HT-29 (cell line): ENCODE data around the gene FAM217A. TPM values are rescaled to one million over a fixed set of nuclear protein-coding genes. Genes with fewer than 3 reads are reported as not detected.
"Not testable (repeated sequence)": the region's sequence is repeated elsewhere in the genome, so short reads cannot be mapped to it uniquely, and the experiment has no call there.

Experiments used
- DNase-seq: peaks from one replicate; pipeline ENCODE4 v3.0.0-alpha.2; 2015; ENCODE audit warnings: low spot score
- total RNA-seq: library from RNA; depleted of rRNA; stranded (reverse); fragments of >200 nt; shearing (Covaris generic); gene quantifications from 2 replicates; pipeline ENCODE4 v1.2.3, GENCODE V29; 2014; rRNA removed

The FAM217A gene
- total RNA-seq = not detected in 2 replicates

- DNase-seq = no peak
Observed at GRCh38 chr6:4078691-4079471, at the start of gene FAM217A. Gene FAM217A (minus strand): TSS chr6:4079137. CDS start chr6:4077414, 1,723 bp downstream.

DNA sequence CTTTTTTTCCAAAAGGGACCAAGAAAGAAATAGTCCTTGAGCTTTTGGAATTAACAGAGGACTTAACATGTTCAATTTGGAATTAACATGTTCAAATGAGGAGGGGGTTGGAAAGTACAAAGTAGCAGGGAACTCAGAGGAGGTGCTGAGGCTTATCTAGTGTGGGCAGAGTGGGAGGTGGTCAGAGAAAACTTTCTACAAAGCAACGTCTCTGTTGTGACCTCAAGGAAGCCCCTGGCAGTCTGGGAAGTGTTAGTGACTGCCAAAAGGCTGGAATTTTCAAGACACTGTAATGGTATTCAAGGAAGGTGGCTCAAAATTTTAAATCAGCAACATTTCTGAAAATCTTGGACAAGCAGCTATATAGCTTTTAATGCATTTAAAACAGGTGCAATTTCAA, 49.1 kb upstream of the FAM217A start:
- DNase-seq = no peak

- DNase-seq = peak; percentile 43
Observed at GRCh38 chr6:4125933-4126864, 47.3 kb upstream of the FAM217A start.

DNA sequence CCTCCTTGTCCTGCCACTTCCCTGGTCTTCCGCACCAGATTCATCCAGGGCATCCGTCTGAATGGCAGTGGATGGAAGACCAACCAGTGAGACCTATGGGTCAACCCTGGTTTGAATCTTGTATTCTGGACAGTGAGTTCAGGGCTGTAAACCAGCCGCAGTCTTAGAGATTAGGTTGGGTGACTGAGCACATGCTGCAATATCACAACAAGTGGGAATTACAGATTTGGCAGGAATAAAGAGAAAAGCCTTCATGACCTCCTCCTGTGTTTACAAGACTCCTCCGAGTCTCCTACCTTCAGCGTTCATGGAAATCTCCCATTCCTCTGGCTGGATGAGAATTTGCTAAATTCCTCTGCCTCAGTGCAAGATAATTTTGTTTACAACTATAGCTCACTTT, 46.6 kb upstream of the FAM217A start:
- DNase-seq = no peak

DNA sequence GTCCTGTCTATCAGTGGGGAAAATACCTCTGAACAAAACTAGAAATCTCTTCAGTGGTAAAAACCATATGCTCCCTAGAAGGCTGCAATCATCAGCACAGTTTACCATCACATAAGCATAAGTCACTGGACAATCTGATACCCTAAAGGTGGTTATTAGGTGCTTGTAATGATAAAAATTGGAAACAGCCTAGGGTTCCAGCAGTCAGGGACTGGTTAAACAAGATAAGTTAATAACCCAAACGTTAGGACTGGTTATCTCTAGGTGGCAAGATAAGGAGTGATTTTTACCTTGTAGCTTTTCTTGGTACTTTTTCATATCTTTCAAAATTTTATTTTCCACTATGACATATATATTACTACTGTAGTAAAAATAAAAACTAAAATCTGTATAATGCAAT, 45.4 kb upstream of the FAM217A start:
- DNase-seq = no peak

- no peak for DNase-seq
Observed at GRCh38 chr6:4115741-4116140, 36.8 kb upstream of the FAM217A start.

GRCh38 chr6:4114123-4114522, 35.2 kb upstream of the FAM217A start:
- DNase-seq = no peak

DNA sequence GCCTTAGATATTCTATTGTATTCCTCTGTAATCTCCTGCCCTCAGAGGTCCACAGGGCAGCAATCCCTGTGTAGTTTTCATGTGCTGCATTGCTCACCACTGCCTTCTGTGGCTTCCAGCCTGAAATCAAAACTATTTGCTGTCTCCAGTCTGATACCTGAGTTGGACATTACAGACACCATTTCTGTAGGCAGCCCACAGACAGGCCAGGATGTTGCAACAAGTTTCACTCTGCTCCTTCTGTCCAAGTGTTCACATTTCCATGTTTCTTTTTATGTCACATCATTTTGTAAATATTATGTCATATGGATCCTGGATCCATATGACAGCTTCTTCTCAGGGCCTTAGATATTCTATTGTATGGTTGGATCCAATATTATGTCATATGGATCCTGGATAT, 34.7 kb upstream of the FAM217A start:
- no peak for DNase-seq

- no peak for DNase-seq
Observed at GRCh38 chr6:4112366-4112765, 33.4 kb upstream of the FAM217A start.

GRCh38 chr6:4109363-4109815, 30.5 kb upstream of the FAM217A start:
- not testable (repeated sequence) for DNase-seq

DNA sequence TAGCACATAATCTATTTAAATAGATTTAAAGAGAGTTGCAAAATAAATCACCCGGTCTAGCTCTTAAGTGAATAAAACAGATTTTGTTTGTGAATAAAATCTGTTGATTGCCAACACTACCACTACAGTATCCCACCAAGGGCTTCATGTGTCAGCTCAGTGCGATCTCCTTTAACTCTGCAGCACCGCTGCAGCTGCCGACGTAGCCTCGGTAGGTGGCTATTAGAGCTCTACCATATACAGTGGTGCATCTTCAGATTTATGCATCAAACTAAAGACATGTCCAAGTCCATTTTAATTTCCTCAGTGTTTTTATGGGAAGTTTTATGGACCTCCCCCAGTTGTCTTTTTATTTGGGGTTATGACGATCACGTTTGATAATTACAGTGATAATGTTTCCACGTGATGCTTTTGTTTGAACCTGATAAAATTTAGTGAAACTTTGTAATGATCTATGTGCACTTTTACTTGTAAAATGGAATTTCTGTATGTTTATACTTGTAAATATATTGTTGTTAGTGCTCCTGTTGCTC, 29.7 kb upstream of the FAM217A start:
- no peak for DNase-seq

GRCh38 chr6:4107873-4108272, 28.9 kb upstream of the FAM217A start:
- no peak for DNase-seq

GRCh38 chr6:4105980-4106536, 27.1 kb upstream of the FAM217A start:
- DNase-seq = no peak

DNA sequence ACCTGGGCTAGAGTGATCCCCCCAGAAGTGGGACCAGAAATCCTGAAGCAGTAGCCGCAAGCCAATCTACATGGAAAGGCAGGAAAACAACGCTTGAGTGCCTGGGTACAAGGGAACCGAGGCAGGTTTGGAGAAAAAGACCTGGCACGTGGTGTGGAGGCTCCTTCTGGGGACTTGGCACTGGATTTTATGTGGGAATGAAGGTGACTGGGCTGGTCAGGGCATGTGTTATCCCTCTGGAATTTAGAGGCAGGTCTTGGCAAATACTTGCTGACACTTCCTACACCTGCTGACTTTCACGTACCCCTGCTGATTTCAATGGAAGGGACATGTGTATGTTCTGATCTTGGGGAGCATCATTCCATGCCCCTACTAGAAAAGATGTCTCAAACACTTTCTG, 25.0 kb upstream of the FAM217A start:
- DNase-seq = no peak

GRCh38 chr6:4102687-4103244, 23.8 kb upstream of the FAM217A start:
- no peak for DNase-seq

DNA sequence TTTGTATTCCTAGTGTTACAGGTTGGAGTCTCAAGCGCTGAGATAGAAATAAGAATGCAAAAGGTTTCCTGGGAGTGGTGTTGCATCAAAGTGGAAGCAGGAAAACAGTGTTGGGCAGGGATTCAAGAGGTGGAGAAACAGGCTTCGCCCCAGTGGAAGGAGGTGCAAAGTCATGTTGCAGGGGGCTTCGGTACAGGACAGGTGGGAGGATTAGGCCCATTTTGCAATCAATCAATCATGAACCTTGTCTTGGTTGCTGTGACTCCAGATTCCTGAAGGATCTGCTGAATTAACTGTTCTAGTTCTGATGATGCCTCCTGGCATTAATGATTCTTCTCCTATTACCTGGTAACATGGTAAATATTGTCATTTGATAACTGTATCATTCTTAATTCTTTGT, 22.4 kb upstream of the FAM217A start:
- no peak for DNase-seq

DNA sequence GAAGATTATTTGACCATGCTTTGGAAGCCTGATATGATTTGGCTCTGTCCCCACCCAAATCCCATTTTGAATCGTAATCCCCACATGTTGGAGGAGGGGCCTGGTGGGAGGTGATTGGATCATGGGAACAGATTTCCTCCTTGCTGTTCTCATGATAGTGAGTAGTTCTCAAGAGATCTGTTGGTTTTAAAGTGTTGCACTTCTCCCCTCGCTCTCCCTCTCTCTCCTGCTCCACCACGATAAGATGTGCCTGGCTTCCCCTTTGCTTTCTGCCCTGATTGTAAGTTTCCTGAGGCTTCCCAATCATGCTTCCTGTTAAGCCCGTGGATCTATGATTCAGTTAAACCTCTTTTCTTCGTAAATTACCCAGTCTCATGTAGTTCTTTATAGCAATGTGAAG, 21.7 kb upstream of the FAM217A start:
- DNase-seq = no peak

DNA sequence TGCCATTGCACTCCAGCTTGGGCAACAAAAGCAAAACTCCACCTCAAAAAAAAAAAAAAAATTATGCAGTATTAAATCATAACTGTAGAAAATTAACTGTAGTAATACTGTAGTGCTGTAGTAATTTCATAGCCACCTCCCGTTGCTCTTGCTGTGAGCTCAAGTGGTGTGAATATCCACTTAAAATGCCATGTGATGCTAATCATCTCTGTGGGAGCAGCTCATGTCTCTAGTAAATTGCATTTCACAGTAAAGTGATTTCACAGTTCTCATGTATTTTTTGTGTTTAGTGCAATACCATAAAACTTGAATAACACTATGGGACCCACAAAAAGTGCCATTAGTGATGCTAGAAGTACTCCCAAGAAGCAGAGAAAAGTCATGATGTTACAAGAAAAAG, 14.4 kb upstream of the FAM217A start:
- DNase-seq = no peak

DNA sequence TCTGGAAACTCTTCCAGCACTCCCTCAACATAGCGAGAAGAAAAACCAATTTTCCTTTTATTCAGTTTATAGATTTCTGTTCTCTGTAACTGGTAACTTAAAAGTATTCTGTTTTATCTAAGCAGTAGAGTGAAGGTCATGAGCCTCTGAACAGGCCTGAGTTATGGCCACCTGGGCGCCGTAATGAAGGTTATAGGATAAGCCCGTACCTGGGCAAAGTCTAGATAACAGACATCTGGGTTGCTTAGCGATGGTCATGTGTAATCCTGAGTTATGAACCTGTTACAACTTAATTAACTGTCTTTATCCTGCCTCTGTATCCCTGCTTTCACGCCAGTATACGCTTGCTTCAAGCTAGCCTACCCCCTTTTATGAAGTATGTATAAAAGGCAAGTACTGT, 13.0 kb upstream of the FAM217A start:
- DNase-seq = no peak

GRCh38 chr6:4090043-4090442, 11.1 kb upstream of the FAM217A start:
- DNase-seq = not testable (repeated sequence)

- DNase-seq = no peak
Observed at GRCh38 chr6:4088704-4089103, 9.8 kb upstream of the FAM217A start.

DNA sequence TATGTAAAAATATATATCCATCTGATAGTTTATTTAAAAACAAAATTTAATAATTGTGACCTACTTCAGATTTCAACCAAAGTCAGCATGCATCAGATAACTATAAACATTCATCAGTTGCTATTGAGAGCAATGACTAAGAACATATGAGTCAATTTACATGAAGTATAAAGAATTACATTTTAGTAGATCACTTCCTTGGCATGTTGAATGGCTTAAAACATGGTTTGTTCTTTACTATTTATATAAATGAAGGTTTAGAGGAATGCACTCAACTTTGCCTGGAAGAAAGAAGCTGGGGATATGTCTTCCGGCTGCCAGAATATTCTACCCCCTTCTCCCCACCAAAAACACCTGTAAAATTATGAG, 6.4 kb upstream of the FAM217A start:
- no peak for DNase-seq
